GM19035 (cell line): Measurements from ENCODE around the gene MYOM3.

Experiments
- ATAC-seq: cut with Tn5 transposase; IDR thresholded peaks from one replicate; pipeline ENCODE4 v1.9.1; 2021; ENCODE audit not compliant: unreplicated experiment

Gene MYOM3

DNA sequence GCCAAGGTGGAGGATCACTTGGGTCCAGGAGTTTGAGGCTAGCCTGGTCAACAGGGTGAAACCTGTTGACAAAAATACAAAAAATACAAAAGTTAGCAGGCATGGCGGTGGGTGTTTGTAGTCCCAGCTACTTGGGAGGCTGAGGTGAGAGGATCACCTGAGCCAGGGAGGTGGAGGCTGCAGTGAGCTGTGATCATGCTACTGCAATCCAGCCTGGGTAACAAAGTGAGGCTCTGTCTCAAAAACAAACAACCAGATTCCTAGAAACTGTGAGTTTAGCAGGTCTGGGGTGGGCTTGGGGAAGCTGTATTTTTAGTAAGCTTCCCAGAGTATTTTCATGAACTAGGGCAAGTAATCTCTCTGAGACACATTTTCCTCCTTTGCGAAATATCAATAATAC, 5.2 kb upstream of the MYOM3 start:
- no peak for ATAC-seq

- ATAC-seq, result no peak
These were observed 2.8 kb upstream of the MYOM3 start for GRCh38 chr1:24114753-24115152.

GRCh38 chr1:24113641-24114033, 1.7 kb upstream of the MYOM3 start:
- ATAC-seq, result no peak

- no peak for ATAC-seq
These were observed 506 bp downstream of the MYOM3 start for GRCh38 chr1:24111262-24111995.

DNA sequence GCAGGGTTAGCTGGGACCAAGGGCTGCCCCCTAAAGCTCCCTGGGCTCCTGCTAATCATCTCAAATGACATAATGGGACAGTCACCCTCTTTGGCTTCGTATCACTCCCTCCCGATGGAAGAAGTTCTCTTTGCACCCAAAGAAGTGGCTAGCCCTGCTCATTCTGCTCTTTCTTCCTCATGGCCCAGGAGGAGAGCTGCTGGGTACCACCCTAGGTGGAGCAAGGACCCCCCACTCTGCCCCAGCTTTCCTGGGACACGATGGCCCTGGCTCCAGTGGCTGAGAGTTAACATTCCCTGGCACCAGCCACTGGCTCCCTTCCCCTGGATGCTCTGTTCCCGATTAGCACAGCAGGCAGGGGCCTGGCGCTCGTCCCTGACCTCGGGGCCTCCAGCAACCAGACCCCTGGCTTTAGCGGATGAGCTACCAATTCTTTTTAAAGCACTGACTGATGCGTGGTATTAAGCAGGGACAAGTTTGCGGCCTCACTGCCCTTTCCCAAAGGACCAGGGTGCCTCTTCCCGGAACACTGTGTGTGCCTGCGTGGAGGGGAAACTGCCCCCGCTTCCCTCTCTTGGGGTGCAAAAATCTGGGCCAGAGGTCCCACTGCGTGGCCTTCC, 1.2 kb downstream of the MYOM3 start:
- no peak for ATAC-seq

GRCh38 chr1:24109686-24110475, 2.1 kb downstream of the MYOM3 start:
- no peak for ATAC-seq

GRCh38 chr1:24109166-24109483, 2.8 kb downstream of the MYOM3 start:
- ATAC-seq, result no peak

DNA sequence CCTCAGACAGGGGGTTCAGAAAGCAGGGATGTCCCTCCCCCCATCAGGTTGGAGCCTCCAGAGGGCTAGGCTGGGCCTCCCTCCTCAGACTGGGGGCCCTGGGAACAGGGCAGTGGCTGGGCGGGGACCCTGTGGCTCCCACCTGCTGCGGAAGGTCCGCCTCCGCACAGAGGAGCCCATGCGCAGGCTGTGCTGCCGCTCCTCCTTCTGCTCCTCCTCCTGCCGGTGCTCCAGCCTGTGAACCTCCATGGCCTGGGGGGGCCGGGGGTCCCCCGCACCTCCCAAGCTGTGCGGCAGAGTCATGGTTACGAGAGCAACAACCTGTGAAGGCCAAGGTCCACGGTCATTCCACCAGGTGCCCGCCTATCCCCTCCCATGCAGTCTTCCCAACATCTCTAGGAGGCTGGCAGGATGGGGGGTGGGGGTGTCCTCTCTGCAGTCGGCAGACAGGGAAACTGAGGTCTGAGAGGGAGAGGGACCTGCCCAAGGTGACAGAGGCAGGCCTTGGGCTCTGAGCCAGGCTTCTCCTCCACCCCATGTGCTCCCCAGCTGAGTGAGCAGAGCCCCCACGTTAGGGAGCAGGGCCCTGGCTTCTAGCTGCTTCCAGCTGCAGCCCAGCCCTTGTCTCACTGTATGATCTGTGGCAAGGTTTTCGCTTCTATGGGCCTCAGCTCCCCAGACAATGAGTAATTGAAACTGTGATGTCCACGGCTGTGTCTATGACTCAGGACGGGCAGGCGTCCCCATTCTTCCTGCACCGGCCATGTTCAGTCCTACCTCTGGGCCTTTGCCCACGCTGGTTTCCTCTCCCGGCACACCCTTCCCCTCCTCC, 3.4 kb downstream of the MYOM3 start:
- no peak for ATAC-seq

DNA sequence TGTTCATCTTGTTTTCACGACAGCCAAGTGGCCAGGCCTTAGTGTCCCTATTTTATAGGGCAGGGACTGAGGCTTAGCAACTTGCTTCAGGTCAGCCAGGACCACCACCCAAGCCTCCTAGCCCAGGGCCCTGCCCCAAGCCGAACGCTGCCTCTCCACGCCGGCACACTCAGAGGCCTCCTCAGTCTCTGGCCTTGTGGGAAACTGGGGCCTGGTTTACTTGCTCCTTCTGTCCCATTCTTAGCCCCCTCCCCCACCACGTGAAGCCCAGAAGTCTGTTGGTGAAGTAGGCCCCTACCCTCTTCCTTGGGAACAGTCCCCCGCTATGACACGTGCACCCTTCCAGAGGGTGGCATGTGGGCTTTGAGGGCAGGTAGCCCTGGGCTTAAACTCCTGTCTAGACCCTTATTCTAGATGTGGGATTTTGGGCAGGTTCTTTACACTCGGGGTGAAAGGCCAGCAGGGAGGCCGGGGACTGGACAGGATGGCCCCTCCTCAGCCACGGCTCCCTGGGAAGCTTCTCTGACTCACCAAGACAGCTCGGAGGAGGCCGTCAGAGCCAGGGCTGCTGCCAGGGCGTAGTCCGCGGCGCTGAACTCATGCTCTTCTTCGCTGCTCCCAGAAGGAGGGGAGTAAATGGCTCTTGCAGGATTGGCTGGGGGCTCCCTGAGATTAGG, 4.3 kb downstream of the MYOM3 start:
- no peak for ATAC-seq

DNA sequence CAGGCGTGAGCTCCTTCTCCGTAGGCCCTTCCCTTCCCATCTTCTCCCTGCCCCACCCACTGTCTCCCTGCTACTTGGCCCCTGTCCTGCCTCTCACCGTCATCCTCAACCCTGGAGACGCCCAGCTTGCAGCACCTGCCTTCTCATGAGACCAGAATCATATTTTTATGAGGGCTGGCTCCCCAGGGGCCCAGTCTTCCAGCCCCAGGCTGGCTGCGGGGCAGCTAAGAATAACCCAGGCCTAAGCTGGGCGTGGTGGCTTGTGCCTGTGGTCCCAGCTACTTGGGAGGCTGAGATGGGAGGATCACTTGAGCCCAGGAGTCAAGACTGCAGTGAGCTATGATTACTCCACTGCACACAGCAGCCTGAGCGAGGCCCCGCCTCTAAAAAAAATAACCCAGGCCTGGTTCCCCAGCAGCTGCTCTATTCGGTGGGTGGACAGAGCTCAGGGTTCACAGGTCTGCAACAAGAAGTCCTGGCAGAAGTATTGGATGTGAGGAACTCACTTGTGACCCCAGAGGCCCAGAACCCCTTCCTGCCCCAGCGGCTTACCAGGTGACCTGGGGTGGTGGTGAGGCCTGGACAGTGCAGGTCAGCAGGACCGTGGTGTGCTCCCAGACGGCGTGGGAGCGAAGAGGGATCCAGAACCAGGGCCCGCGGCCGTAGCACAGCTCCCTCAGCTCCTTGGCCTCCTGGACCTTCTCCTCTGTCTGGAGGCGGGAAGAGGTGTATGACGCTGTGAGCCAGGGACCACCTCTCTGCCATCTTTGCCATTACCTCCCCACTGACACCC, 6.4 kb downstream of the MYOM3 start:
- ATAC-seq, result no peak

DNA sequence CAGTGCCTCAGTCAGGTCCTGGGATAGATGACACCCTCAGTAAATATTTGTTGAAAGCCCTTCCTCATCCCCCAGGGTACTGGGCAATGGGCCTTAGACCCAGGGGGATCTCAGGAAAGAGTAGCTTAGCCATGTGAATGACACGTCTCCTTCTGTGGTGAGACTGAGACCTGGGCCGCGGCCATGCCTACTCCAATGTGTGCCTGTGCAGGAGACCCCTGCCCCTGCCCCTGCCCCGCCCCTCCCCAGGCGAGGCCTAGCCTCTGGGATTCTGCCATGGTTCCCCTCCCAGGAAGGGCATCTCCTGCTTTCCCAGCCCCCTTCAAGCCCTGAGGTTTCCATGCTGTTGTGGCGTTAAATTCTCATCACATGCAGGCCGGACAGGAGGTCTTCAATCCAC, 7.1 kb downstream of the MYOM3 start:
- ATAC-seq, result no peak

DNA sequence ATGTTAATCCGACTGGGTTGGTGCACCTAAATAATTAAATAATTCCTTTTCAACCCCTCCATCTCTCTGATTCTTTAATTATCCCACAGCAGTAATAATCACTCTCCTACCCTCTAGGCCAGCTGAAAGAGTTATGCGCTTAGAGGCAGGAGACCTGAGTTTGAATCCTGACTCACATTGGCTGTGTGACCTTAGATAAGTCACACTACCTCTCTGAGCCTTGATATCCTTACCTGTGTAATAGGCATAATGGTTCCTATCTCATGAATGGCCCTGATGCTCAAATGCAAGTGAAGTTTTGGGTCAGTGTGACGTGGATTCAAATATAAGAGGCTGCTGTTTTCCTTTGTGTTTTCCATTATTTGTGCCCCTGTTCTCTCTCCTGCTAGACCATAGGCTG, 8.1 kb downstream of the MYOM3 start:
- ATAC-seq, result no peak

- ATAC-seq, result no peak
These were observed 8.5 kb downstream of the MYOM3 start for GRCh38 chr1:24103408-24103807.

DNA sequence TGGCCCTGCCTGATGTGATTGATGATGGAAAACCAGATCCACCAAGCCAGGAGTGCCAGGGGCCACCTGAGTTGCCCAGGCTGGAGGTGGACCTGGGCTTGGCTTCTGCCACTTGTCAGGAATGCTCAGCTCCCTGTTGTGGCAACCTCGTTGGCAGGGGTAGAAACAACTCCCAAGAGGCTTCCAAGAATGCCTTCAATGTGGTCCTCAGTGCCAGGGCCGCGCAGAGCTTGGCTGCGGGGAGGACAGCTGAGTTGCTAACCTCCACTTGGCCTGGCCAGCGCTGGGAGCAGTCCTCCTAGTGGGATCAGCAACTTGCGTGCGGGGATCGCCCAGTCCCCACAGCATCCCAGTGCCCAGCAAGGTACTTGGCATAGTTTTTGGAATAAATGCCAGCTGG, 9.0 kb downstream of the MYOM3 start:
- no peak for ATAC-seq

DNA sequence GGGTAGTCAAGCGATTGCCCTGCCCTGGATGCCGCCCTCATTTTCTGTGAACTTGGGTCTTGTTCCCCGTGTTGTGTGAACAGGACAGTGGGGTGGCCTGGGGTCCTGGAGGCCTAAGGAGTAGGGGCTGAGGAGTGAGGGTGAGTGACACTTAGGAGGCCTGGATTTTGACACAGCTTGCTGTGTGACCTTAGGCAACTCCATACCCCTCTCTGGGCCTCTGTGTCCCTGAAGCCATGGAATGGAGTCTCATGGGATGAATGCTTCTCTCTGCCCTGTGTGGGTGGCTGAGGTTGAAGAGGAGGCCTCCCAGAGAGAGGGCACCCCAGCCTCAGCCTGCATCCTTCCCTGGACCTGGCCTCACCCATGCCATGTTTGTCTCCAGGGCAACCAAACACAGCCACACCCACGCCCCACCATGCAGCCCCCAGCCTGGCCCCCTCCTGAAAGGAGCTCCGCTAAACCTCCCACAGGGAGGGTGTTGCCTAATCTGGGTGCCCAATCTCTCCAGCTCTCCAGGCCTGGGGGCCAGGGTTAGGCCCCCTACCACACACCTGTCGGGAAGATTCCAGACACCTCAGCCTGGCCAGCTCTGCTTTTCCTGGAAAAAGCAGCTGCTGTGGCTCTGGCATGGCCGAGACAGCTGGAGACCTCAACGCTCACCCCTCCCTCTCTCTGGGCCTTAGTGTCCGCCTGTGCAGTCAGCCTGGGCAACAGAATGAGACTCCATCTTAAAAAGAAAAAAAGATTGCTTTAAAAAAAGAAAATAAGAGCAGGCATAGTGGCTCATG, 9.9 kb downstream of the MYOM3 start:
- ATAC-seq, result no peak

- ATAC-seq, result no peak
These were observed 10.8 kb downstream of the MYOM3 start for GRCh38 chr1:24100945-24101737.

DNA sequence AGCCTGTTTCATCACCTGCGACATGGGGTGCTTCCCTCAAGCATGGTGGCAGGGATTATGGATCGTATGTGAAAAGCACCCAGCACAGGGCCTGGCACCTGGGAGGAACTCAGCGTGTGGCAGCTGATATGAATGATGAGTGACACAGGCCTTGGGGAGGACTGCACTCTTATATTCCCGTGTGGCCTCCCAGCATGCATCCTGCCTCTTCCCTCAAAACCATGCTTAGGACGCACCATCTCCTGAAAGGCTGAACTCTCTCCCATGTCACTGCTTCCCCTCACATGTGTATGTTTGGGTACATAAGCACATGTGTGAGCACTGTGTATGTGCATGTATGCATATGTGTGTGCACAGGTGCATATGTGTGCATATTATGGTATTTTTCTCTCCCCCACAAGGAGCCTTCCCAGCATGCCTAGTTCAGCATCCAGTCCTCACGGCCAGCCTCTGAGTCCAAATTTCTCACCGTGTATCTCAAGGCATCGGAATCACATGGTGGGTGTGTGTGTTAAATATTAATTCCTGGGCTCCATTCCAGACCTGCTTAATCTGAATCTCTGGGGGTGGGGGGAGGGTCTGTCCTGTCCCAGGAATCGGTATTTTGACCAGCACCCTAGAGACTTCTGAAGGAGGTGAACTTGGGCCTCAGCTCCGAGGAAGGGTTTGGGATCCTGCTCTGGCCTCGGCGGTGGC, 12.8 kb downstream of the MYOM3 start:
- no peak for ATAC-seq

GRCh38 chr1:24098102-24098501, 13.8 kb downstream of the MYOM3 start:
- no peak for ATAC-seq
